ENCODE data around the gene AMBRA1.

AMBRA1 gene

DNA sequence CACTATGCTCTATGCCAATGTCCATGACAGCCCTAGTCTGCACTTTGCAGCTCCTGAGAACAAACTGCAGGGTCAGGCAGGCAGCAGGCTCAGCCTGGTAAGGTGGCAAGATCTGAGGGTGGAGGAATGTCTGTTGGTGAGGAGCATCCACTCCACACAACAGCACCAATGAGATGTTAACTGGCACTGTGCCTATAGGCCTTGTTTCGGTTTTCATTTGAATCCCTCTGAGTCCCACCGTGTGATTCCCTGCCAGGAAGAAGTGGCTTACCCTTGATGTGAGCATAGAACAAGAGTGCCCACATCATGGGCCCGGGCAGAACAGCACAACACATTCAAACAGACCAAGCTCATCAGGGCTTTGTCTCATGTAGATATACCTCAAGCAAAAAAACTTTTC lies 158.1 kb downstream of the AMBRA1 start:
- no peak for DNase-seq

DNA sequence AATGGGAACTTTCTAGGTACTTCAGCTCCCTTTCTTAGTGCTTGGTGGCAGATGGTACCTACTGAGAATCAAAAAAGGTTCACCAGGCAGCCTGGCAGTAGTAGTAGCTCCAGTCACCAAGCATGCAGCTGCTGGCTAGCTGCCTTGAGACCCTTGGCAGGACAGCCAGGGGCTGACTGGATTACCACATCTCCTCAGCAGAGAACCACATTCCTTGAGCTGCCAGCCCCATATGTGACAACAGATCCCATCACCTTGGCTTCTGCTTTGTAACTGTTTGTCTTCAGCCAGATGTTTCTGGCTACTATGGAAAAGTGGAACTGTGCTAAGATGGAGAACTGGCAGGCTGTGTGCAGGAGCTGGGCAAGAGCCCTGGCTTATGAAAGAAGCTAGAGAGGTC lies 162.6 kb downstream of the AMBRA1 start:
- no peak for DNase-seq

DNA sequence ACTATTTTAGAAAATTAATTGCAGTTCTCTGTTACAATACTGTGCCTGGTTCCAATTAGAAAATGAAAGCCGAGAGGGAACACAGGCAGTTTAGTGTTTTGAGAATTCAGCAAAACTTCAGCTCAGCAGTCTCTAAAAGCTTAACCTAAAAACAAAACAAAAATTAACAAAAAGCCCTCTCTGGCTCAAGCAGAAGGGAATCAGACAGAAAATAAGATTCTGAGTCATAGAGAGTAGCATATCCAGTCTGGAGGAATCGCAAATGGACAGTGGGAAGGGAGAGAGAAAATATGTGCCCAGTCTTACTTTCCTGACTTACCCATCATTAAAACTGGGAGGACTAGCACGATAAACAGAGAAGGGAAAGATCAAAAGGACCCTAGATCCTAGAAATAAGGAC lies 164.1 kb downstream of the AMBRA1 start:
- DNase-seq: no peak

DNA sequence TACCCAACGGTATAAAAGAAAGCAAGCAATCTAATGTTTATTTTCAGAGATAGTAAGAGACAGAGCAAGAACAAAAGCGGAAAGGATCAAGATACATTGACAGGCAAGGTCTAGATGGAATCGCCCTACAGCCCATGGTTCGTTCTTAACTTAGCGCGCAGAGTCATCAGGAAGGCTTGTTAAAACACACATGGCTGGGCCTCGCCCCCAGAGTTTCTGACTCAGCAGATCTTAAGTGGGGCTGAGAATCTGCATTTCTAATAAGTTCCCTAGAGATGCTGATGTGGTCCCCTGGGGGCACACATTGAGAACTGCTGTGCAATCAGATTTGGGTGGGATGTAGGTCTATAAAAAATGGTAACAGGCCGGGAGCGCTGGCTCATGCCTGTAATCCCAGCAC lies 166.5 kb downstream of the AMBRA1 start:
- no peak for DNase-seq

DNA sequence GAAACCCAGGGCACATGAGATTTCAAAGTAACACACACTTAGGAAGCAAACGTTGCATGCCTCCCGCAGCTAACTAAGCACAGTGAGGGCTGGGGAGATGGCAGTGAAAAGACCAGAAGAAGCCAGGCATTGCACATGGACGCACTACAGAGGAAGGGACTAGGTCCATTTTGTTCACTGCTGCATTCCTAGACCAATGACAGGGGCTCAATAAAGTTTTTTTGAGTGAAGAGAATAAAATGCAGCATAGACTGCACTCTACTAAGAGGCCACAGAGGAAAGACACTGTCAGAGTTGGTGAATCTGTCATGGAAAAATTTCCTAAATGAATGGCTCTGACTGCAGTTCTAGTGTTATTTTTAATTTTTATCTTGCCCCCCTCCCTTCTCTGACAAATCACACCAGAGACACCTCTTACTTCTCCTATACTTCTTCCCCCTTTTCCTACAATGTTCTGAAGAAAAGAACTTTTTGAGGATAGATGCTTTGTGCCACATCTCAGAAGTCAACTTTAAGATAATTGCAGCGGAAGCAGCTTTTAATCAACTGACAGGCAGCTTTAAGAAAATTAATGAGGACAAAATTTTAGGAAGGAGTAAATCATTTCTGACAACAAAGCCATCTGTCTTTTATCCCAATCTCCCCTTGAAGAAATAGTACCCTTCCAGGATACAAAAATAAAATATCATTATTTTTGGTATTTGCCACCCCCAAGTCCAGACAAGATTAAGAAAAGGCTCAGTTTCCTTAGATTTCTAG lies 167.4 kb downstream of the AMBRA1 start:
- no peak for DNase-seq

DNA sequence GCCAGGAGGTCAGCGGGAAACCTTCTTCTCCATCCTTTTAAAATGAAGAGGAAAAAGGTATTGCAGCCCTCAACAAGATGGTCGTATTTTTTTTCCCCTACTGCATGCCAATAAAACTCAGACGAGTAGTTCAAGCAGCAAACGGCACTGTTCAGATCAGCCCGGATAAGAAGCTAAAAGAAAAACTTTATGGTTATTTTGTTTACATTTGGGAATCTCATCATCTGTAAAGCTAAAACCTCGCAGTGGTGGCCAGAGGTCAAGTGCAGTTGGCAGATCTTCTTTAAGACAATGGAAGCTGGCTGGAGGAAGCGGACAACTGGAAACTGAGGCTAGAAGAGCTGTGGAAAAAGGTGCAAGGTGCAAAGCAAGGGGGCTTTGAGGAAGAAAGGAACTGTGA lies 171.2 kb downstream of the AMBRA1 start:
- no peak for DNase-seq

DNA sequence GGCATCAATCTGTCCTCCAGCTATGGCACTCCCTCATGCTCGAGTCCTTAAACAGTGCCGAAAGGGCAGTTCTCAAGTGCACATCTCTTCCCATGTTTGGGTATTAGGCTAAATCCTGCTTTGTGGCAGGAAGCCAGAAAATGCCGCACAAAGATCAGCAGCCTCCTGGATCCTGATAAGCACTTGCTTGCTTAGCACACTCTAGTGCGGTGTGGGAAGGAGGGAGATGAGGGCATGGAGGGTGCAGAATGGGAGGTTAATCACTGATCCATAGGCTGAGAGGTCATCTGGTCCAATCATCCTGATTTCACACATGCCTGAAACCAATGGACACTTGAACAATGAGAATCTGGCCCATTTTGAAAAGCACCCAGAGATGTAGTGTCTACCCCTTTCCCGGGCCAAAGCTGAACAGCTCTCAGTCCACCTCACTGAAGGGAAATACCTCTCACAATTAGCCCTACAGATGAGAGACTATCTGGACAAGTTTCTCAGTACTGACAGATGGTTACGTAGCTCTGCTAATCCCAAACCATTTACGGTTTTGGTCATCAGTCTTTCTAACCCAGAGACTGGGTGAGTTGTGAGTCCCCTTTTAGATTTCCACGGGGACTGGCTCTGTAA lies 172.5 kb downstream of the AMBRA1 start:
- no peak for DNase-seq

DNA sequence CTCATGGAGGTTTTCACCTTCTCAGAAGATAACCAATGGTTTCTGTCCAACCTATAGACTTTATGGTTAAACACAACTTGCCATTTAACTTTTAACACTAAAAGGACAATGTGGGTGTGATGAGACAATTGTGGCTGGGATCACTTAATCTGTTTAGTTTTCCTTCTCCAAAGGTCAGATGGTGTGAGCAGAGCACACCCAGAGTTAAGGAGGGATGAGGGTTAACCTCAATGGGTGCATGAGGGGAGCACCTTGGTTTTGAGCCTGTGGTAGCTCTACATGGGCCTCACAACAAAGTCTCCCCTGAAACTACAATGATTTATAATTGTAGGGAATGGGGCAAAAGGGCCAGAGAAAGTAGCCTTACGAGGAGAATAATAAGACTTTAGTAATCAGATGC lies 173.3 kb downstream of the AMBRA1 start:
- DNase-seq: no peak

DNA sequence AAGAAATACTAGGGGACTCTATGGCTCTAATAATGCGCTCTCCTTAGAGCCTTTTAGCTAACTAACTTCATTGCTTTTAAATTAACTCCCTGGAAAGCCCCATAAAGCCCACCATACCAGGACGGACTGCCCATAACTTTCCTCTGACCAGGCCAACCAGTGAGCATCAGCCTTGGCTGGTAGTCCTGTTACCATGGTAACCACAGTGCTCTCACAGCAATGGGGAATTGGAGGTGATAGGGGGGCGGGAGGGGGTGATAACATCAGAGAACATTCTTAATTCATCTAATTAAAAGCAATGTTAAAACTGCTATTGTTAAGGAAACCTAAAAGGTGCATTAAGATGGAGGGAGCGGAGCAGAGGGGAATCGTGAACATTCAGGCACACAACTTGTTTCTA lies 175.1 kb downstream of the AMBRA1 start:
- DNase-seq: no peak

DNA sequence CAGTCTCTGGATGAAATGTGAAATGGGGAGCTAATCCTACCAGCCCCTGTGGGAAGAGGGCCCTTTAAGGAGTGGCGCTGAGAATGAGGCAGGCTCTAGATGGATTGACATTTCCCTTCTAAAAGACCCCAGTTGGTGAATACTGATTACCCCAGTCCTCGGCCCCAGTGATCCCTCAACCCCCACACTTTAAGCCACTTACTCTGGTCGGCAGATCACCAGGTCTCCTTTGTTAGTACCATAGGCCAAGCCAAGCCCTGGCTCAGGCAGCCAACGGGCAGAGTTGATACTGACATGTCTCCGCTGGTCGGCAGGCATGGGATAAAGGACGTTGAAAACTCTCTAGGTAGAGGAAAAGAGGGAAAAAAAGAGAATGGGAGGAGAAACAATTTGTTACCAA lies 176.1 kb downstream of the AMBRA1 start:
- DNase-seq: no peak

DNA sequence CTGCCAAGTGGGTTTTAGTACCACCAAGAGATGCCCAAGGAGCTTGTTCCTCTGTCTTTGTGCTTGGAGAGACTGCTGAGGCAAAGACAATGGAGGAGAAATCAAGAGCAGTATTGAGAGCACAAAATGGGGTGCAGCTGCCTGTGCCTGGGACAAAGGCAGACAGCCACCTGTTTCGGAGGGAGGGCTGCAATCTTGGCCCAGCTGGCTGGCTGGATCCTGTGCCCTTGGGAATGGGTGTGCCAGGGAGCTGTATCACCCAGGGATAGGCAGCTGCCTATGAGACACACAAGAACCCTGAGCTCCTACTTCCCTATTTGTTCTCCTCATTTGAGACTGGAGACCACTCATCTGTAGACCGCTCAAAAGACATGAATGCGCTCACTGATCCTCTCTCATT lies 178.9 kb downstream of the AMBRA1 start:
- DNase-seq: no peak

DNA sequence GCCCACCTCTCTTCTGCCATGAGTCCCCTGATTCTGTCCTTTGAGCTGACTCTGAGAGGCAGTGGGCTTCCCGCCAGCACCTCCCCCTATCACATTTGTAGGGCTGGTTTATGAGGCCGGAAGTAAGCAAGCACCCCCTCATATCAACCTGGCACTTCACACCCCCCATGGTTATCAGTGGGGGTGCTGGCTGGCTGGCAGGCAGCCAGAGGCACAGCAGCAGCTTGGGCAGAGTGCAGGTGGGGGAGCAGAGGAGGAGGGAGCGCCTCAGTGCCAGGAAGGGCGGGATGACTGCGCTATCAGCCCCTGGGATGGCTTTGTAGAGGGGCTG lies 179.4 kb downstream of the AMBRA1 start:
- no peak for DNase-seq

DNA sequence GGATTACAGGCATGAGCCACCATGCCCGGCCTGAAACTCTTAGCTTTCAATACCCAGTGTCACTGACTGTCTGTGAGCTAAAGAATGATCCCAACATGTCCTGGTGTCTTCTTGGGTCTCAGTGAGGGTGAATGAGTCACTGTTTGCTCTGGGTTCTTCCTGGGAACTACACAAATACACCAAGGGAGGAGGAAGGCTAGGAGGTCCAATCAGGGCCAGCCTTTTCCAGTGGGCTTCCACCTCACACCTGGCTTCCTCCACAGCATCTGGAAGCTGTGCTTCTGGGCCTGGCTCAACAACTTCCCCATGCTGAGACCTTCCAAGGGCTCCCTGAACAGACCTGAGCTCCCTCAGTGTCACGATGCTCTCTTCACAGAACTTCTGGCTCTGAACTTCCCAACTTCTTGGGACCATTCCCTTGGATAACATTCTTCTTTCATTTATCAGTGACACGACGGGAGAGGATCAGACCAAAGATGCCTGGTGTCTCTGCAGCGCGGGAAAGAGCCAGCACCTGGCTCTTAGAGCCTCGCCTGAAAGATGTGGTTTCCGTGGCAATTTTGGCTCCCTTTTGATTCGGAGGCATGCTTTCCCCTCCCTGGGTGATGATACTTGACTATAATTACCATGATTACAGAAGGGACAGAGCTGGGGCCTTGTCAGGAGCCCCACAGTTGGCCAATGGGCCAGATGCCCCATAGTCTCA lies 179.9 kb downstream of the AMBRA1 start:
- DNase-seq: no peak

DNA sequence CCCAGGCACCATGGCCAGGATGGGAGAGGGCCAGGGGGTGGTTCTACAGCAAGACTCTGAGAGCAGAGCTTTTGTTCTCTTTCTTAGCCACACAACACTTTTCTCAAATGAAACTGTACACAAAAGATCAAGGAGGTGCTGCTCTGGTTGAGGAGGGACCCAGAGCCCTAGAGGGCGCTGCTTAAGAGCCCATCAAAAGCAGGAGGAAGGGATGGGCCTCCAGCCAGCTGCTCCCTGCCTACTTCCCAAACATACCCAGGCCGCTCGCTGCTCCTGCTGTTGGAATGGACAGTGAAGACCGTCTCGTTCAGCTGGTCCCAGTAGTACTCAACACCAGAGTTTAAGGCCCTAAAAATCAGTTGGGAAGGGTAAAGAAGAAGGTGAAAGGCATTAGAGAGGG lies 183.8 kb downstream of the AMBRA1 start:
- DNase-seq: no peak

DNA sequence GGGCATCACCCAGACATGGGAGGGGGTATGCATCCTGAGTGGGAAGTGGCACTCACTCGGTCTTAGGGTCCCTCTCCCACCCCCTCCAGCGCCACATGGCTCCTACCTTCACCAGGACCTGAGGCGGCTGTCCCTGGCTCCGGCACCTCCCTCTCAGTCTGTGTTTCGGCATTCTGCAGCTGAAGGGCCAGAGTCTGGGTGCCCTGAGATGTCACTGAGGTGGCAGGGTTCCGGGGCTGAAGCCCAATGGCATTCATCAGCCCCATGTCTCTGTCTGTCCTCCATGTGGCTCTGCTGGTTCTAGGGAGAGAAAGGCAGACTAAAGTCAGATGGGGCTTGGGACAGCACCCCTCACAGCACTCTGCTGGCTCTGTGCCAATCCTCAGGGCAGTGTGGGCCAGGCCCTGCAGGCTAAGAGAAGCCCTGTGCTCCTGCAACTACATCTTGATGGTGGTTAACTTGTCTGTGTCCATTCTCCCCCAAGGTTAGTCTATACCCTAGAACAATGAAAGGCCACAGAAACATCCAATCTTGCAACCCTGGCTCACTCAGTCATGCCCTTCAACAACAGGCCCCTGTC lies 185.3 kb downstream of the AMBRA1 start:
- no peak for DNase-seq

DNA sequence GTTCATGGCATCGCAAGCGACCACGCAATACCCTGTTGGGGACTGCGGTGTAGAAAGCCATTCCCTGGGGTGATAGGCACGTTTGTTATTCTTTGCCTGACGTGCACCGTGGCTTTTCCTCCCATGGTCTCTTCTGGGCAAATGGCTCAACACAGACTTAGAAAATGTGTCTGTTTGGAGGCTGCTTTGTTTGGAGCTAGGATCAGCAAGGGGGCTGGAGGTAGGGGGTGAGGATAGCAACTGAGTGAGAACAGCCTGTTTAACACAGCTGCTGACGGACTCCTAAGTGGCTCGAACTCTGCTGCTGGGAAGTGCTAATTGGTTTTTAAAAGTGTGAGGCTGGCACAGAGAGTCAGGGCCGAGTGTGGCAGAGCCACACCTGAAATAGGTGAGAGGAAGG lies 186.2 kb downstream of the AMBRA1 start:
- DNase-seq: no peak

DNA sequence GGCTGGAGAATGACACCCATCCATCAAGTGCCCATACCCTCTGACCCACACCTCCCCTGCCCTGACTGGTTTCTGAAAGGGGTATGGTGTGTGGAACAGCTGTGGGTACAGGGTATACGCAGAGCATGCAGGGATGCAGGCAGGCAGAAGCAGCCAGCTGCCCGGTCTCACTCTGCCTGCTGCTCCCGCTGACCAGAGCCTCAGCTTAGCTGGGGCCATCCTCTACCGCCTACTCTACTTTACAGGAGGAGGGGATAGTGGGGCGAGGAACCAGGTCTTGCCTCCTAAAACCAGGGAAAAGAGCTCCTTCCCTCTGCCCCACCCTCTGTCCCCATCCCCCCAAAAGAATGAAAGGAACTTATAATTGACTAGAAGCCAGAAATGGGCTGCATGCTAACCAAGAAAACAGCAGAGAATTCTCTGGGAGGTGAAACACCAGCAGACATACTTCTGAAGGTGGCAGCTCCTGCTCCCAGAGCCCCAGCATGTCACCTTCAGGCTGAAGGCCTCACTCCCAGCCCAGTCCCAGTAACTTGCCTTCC lies 189.3 kb downstream of the AMBRA1 start:
- DNase-seq: no peak

DNA sequence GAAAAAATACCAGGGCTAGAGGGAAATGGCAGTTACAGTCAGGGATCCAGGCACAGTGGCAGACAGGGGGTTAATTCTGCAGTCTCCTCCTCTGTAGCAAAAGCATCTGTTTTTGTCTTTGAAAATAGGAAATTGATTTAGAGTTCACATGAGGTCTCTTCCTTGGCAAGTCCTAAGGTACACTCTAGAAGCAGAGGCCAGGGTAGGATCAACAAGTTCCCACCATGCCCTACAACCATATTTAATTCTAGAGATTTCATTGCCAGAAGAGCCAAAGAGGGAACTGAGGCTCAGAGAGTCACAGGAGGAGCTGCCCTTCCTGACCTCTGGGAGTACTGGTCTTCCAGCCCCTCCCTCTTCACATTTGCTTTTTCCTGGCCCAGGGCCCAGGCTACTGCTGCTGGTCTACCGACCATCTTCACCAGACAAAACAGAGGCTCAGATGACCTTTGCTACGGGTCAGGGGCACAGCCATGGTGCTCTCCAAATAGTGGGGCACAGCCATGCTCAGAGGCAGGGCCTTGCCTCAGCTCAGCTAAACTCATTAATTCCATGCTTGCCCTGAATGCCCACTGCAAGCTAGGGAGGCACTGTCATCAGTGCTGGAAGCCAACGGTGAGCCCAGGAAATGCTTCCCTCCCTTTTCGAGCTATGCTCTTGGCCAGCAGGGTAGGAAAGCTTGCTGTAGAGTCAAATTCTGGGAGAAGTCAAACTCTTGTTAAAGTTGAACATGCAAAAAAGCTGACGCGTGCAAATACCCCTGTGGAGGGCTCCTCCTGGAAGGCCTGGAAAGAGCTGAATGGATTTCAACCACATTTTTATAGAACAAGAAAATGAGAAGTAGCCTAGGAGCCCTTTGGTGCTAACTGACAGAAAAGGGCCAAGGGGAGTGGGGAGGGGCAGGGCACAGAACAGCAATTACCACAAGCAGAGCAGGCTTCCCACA lies 190.6 kb downstream of the AMBRA1 start:
- no peak for DNase-seq

DNA sequence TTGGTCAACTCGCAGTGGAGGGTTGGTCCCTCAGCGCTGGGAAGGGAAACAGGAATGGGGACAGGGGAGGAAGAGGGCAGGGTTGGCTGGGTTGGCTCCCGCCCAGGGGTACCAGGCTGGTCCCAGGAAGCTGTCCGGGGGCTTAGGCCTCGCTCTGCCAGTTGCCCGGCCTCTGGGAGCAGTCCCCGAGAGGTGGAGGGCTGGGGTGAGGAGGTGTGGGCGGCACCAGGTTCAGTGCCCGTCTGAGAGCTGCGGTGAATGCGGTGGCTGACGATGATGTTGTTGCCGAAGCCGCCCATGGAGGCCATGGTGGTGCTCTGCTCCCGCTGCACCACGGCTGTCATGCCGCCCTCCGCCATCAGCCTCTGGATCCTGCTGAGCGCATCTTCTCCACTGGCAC lies 196.3 kb downstream of the AMBRA1 start:
- no peak for DNase-seq

DNA sequence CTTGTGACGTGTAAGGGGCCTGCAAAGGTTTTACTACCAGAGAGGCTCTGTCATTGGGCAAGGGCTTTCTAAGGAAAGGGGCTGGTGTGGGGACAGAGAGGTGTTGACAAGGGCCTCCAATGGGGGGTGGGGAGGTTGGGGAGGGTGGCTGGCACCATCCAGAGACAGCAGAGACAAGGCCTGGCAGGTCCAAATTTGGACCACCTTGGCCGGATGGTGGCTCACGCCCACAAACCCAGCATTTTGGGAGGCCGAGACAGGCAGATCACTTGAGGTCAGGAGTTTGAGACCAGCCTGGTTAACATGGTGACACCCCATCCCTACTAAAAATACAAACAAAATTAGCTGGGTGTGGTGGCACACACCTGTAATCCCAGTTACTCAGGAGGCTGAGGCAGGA lies 200.1 kb downstream of the AMBRA1 start:
- no peak for DNase-seq

DNA sequence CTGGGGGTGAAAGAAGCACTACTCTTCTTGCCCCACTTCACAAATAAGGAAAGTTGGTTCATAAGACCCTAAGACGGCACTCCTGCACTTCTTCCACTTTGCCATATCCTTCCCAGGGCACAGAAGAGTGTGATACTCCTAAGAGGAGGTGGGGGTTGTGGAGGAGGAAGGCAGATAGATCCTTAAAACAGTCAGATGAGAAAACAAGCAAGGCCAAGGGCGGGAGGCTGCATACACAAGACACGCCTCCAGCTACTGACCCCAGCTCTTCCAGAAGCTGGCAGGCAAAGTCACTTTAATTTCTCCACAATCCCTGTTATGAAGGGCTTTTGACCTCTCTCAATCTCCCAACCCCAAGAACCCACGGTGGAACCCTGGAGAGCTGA lies 200.6 kb downstream of the AMBRA1 start:
- no peak for DNase-seq

DNA sequence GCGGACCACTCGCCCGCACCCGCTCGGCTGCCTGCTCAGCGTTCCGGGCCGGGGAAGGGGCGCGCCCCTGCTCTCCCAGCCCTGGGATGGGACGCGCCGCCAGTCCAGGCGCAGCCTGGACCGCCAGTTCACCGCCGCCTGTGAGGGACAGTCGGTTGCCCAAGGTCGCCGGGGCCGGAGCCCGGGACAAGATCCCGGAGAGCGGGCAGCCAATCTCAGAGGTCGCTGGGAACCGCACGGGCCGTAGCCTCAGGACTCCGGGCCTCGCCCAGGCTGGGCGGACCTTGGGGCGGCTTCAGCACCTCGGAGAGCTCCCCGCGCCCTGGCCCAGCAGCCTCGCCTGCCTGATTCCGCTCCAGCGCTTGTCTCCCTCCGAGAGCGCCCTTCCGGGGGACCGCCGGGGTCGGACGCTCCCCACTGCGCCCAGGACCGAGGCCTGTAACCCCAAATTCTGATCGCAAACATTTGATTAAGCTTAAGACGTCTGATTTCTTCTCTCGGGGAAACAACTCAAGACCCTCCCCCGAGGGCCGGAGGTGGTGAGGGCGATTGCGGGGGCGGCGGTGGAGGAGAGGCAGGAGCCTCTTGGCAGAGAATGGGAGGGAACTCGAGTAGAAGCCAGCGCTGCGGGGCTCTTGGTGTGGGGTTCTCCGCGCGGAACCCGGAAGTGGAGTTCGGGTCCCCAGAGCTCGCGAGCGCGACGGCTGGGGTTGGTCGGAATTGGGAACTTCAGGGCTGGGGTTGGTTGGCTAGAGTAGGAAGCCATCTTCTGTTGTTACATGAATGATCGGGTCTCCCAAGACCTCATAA lies 201.2 kb downstream of the AMBRA1 start:
- DNase-seq: peak; percentile 69
